Stimulated activated CD8-positive, alpha-beta memory T cell treated with anti-CD3 and anti-CD28 coated beads, Interleukin-12 subunit alpha, Interleukin-12 subunit beta, amount 100 ng/mL, for 1 hour (primary cell): ENCODE results near the gene HDC.

ENCODE experiments used
- DNase-seq: peaks from one replicate; pipeline ENCODE4 v3.0.0-alpha.2; 2020; ENCODE audit warnings: low read depth

The HDC gene

DNA sequence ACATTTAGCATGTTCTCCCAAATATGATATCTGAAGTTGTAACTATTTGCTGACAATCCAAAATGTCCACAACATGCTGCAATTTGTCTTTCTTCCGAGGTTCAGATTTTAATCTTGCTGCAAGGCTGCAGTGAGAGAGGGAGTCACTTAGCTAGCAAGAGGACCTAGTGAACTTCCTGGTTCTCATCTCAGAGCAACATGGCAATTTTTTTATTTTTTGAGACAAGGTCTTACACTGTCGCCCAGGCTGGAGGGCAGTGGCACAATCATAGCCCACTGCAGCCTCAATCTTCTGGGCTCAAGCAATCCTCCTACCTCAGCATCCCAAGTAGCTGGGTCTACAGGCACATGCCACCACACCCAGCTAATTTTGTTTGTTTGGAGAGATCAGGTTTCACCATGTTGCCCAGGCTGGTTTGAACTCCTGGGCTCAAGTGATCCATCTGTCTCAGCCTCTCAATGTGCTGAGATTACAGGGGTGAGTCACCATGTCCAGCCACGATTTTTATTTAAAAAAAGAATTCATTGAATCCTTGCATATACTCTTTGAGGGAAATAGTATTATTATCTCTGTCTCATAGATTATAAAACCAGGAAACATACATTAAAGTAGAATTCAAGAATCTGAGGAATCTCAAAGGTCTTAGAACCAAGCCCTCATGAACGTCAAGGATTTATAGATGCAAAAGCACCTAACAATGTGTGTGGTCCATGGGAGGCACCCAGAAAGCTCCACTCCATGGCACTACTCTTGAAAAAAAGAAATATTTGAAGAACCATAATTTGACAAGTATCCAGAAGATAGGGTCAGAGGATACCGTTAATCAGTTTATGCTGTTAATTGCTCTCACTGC is 9.1 kb downstream of the HDC start:
- DNase-seq, result no peak

- no peak for DNase-seq
Measured at GRCh38 chr15:50252556-50252955, 13.0 kb downstream of the HDC start.

DNA sequence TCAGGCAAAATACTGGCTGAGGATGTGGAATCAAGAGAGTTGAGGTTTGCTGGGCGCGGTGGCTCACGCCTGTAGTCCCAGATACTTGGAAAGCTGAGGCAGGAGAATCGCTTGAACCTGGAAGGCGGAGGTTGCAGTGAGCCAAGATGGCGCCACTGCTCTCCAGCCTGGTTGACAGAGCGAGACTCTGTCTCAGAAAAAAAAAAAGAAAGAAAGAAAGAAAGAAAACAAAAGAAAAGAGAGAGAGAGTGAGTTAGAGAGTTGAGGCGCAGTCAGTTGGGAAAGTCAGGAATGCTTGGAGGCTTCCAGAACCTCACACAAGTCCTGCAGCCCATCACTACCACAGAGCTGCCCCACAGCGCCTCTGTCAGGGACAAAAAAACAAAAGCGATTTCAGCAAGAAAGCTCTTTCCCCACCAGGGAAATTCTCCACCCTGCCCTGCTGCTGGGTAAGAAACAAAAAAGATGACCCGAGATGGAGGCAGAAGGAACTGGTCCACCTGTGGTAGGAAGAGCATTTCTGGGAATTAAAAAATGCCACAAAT is 13.8 kb downstream of the HDC start:
- DNase-seq, result no peak

DNA sequence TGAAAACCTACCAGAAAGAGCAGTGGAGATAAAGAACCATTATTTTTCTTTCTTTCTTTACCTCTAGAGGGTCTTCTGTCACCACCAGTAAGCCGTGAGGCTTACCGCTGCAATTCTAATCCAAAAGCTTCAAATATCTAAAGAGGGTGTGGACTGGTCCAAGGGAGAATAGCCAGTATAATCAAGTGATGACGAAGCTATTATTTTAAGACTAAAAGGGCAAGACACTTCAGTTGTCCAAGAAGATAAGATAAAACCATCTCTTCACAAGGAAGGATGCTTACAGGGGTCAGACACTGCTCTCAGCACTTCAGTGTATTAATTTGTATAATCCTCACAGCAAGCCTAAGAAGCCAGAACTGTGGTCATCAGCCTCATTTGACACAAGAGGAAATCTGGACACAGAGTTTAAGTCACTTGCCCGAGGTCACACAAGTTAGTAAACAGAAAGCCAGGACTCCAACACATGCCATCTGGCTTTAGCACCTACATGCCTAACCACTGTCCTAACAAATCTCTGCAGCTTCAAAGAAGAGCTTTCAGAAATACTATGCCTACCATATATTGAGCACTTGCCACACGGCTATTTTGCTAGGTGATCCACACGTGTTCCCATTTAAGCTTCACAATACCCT is 14.6 kb downstream of the HDC start:
- no peak for DNase-seq

DNA sequence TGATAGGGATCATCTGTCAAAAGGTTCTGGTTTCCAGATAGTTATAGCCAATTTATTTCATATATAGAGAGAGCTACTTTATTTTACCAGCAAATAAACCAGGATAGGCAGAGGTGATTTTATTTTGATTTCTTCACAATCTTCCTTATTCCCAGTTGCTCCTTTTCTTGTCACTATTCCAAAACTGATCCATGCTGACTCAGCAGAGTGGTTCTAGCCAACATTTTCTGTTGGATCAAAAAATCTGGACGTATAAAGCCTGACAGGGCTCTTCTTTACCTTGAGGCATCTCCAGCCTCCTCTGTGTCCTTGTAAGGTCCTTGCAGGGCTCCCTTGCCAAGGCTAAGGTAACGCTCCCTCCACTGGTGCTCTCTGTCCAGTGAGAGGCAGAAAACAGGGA is 15.8 kb downstream of the HDC start:
- DNase-seq, result no peak

- no peak for DNase-seq
Measured at GRCh38 chr15:50248994-50249582, 16.4 kb downstream of the HDC start.

DNA sequence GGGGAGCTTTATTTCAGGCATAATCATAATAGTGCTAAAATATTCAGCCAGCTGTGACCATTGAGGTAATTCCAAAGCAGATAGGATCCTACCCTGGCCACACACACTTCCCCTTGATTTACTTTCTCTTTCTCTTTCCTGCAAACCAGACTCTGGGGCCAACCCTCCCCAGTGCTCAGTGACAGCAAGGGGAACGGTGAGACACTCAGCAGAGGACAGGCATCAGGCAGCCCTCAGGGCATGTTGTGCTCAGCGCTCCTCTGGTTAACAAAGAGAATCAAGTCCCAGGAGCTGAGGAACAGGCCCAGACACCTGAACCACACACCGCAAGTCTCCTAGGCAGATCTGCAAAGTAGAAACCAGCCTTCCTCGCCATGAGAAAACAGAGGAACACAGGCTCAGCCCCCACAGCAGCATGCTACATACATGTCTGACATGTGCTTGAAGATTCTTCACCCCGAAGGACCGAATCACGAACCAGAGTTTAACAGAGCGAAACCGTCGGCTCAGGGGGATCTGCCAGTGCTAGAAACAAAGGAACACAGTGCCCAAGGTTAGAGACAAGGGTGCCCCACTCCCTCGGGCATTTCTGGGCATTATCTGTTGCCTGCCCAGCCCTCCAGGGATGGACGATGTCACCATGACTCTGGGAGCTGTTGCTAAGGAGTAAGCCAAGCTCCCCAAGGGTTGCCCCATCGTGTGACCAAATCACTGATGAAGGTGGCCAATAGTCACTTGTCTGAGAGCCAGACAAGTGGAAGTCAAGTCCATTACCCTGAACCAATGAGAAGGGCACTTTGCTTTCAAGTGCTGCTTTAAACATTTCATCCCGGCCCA is 17.5 kb downstream of the HDC start:
- DNase-seq, result no peak

DNA sequence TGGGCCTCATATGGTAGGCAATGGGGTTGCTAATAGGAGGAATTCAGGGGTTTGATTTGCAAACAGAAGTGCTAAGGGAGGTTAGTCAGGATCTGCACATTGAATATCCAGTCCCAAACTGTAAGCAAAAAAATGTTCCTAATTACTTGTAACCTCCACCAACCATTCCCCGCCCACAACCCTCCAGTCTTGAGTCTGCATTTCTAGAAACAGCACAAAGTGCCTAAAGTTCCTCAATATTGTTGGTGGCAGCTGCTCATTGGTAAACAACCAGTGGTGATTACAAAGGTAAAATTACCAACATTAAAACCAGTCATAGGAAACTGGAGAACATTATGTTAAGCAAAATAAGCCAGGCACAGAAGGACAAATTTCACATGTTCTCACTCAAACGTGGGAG is 18.9 kb downstream of the HDC start:
- no peak for DNase-seq

DNA sequence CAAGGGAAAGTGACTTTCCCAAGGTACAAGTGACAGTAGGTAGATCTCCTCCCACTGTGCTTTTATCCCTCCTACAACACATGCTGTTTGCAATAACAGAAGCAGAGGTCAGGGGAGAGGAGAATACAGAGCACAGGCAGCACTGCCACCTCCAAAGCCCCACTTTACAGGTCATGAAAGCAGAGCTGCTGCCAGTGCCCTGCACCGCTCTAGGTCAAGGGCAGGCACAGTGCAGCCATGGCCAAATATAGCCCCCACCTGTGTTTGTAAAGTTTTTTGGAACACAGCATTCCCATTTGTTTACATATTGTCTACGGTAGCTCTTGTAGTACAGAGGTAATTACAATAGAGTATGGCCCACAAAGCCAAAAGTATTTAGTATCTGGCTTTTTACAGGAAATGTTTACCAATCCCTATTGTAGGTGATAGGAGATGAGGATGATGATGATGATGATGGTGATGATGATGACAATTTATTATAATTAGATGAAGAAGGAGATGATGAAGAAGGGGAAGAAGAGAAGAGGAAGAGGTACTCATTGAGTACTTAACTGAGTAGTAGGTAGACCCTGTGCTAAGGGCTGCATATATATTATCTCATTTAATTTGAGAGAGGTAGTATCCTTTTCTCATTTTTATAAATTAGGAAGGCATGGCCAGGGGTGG is 20.4 kb downstream of the HDC start:
- no peak for DNase-seq

DNA sequence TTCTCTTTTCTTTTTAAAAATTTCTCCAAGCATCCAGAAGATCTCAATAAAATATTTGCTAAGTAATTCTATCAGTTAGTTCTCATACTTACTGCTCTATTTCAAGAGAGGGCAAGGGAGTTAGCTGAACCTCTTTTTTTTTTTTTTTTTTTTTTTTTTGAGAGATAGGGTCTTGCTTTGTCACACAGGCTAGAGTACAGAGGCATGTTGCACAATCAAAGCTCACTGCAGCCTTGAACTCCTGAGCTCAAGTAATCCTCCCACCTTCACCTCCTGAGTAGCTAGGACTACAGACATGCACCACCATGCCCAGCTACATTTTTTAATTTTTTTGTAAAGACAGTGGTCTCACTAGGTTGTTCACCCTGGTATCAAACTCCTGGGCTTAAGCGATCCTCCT is 21.4 kb downstream of the HDC start:
- no peak for DNase-seq

DNA sequence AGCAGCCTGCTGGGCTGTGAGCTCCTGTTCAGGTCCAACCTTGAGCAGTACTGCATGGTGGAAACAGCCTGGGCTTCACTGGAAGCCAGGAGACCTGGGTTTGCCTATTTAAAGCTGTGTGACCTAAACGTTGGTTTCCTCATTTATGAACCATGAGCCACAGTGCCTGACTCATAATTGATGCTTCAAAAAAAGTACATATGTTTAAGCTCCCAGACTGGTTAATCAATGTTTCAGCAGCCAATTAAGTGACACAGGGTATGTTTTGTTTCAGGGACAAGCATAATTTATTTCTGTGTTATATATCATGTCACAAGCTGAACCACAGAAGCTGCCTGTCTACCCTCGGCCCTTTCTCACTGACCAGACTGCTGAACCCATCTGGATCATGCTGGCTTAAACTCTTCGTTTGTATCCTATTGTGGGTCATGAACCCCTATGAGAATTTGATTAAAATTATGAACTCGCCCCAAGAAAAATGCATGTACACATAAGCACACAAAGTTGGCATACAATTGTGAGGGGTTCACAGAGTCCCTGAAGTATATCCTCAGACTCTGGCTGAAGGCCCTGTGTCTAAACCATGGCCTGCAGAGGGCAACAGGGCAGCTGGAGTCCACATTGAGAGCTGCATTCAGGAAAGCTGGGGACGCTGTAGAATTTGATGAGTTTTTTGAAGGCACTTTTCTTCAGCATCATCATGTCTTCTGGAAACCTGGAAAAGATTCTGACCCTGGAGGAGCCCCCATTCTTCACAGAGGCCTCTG is 23.7 kb downstream of the HDC start:
- DNase-seq, result no peak

- no peak for DNase-seq
Measured at GRCh38 chr15:50238255-50238654, 27.3 kb downstream of the HDC start.

GRCh38 chr15:50236433-50236832 is 29.1 kb downstream of the HDC start:
- no peak for DNase-seq

- no peak for DNase-seq
Measured at GRCh38 chr15:50235794-50236193, 29.7 kb downstream of the HDC start.

GRCh38 chr15:50234764-50235163 is 30.8 kb downstream of the HDC start:
- DNase-seq, result no peak

- no peak for DNase-seq
Measured at GRCh38 chr15:50233192-50233736, 32.3 kb downstream of the HDC start.

GRCh38 chr15:50232791-50233190 is 32.7 kb downstream of the HDC start:
- no peak for DNase-seq

DNA sequence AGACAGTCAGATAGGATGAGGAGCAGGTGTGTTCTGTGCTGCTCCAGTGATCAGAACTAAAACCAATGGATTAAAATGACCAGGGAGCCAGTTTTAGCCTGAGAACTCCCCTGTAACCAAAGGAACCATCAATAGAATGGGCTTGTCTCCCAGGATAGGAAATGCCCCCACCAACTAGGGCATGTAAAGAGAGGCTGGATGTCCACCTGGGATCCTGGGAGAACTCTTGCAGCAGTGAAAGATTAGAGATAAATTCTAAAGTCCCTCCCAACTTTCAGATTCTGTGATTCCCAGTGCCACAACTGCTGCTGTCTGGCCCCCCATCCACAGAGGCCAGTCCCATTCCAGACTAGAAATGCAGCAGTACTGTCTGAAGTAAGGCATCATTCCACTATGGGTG is 33.8 kb downstream of the HDC start:
- no peak for DNase-seq

DNA sequence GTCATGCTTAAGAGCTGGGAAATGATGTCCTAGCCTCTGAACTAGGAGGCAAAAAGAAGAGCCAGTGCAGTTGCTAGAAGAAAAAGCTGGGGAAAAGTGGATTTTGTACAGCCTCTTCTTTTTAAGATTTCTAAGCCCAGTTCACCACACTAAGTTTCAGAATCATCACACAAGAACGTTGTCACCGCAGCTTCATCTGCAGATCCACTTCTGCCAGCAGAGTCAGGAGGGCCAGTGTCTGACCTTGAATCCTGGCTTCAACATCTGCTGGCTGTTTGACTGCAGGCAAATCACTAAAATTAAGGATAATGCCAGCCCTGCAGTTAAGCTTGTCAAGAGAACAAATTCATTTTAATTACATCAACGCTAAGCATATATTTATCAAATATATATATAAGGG is 36.2 kb downstream of the HDC start:
- DNase-seq, result no peak

GRCh38 chr15:50228866-50229265 is 36.7 kb downstream of the HDC start:
- DNase-seq, result no peak

DNA sequence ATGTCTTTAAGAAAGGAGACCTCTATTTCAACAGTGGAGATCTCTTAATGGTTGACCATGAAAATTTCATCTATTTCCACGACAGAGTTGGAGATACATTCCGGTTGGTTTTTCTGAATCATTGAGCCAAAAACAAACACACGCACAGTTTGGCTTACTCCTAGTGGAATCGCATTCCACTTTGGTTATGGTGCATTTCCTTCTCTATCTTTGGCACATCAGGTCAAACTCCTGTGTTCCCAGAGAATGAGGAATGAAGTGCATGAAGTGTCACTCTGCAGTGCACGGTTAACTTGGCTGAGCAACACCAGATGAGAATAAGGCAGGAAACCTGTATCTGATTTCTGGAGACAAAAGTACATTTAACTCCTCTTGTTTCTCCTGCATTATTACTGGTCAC is 38.5 kb downstream of the HDC start:
- no peak for DNase-seq
